ENCODE measurements around the gene FAM118B. TPM values are rescaled to one million over a fixed set of nuclear protein-coding genes. Genes with fewer than 3 reads are reported as not detected.
"Not testable (repeated sequence)": the region's sequence is repeated elsewhere in the genome, so short reads cannot be mapped to it uniquely, and the experiment has no call there.

Gene FAM118B
- total RNA-seq, 2 donors from 2014 or later = 13.8 to 16.9 TPM

- Mint-ChIP-seq H3K27ac (peak overlapping the region; percentile 16 to 32), H3K4me3 (no peak overlapping the region), H3K27me3 (no peaks in the 10 kb centered on the region), H3K4me1 (ENCODE audit: low read depth in 2 of 2) (peaks cover 48 to 54% of the 10 kb centered on the region in 2 donors), H3K36me3 (peaks cover 12% of the 10 kb centered on the region), H3K9me3 (no peaks in the 10 kb centered on the region)
- ATAC-seq (no peak), DNase-seq (ENCODE audit: low spot score) (no peak)
Observed at GRCh38 chr11:126308271-126308671, 96.7 kb downstream of the FAM118B start.

DNA sequence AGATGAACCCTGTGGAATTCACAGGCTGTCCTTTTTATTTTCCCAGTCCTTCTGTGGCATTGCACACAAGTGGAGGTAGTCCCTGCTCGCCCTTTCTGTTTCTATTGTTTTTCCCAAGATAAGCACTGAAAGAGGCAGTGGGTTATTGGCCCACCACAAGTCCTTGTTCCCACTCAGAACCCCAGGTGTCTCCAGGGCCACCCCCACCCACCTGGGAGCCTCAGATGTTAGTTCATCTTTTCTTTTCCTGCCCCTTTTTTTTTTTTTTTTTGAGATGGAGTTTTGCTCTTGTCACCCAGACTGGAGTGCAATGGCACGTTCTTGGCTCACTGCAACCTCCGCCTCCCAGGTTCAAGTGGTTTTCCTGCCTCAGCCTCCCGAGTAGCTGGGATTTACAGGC lies 97.2 kb downstream of the FAM118B start:
- not testable (repeated sequence) for H3K27me3 Mint-ChIP-seq; DNase-seq (ENCODE audit: low spot score); H3K27ac Mint-ChIP-seq; ATAC-seq; H3K4me3 Mint-ChIP-seq; H3K9me3 Mint-ChIP-seq
- Mint-ChIP-seq H3K36me3 (peaks cover 12% of the 10 kb centered on the region), H3K4me1 (ENCODE audit: low read depth in 2 of 2) (peaks cover 51 to 56% of the 10 kb centered on the region in 2 donors)

DNA sequence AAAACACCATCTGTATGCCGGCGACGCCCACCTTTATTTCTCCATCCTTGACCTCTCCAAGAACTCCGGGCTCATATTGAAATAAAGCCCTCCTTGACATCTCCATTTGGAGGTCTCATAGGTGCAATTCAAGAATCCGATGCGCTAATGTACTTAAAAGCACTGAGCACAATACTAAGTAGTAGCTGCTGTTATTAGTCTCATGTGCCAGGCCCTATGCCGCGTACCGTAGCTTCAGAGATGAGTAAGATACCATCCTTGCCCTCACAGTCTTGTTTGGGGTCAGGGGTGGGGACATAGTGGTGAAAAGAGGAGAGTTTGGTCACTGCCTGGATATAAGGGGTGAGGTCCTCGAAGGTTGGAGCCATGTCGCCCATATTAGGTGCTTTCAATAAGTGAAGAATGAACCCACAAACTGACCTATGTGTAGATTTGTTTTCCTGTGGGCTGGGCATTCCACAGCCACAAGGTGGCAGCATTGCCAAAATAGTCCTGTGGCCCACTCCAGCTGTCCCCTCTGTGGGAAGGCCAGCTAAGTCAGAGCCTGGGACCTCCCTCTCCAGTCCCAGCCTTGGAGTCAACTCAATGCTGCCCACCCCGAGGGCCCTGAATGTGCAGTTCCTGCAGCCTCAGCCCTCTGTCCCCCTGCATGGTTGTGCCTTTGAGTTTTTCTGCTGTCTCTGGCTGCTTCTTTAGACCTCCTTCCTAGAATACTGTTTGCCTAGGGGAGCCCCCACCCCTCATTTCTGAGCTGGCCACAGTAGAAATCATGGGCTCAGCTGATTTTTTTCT lies 98.8 kb downstream of the FAM118B start:
- peak; percentile 79 to 85 for ATAC-seq
- Mint-ChIP-seq H3K4me1 (ENCODE audit: low read depth in 2 of 2) (peaks cover 46 to 53% of the 10 kb centered on the region in 2 donors), H3K9me3 (no peaks in the 10 kb centered on the region), H3K27ac (peak overlapping the region; percentile 60 to 94), H3K27me3 (no peaks in the 10 kb centered on the region), H3K36me3 (peaks cover 17% of the 10 kb centered on the region), H3K4me3 (peak overlapping the region; percentile 53)
- peak; percentile 80 for DNase-seq (ENCODE audit: low spot score)

DNA sequence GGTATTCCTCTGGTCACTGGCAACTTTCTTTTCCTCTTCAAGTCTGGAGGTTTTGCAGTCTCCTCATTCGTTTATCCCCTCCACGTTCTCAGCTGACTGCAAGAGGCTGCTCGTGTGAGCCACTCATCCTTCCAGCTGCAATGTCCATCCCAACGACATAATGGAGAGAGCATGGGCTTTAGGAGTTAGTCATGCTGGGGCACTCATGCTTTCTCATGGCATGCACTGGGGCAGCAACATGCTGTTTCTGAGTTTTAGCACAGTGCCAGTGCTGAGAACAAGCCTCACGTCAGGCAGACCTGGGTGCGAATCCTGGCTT lies 99.4 kb downstream of the FAM118B start:
- peaks cover 13% of the 10 kb centered on the region for H3K36me3 Mint-ChIP-seq
- DNase-seq (ENCODE audit: low spot score) (no peak), ATAC-seq (peak in 1 of 2 donors; percentile 30)
- H3K9me3 Mint-ChIP-seq = no peaks in the 10 kb centered on the region
- peak overlapping the region; percentile 60 to 94 for H3K27ac Mint-ChIP-seq
- no peaks in the 10 kb centered on the region for H3K27me3 Mint-ChIP-seq
- peak overlapping the region; percentile 53 for H3K4me3 Mint-ChIP-seq
- peaks cover 43 to 48% of the 10 kb centered on the region in 2 donors for H3K4me1 Mint-ChIP-seq (ENCODE audit: low read depth in 2 of 2)

DNA sequence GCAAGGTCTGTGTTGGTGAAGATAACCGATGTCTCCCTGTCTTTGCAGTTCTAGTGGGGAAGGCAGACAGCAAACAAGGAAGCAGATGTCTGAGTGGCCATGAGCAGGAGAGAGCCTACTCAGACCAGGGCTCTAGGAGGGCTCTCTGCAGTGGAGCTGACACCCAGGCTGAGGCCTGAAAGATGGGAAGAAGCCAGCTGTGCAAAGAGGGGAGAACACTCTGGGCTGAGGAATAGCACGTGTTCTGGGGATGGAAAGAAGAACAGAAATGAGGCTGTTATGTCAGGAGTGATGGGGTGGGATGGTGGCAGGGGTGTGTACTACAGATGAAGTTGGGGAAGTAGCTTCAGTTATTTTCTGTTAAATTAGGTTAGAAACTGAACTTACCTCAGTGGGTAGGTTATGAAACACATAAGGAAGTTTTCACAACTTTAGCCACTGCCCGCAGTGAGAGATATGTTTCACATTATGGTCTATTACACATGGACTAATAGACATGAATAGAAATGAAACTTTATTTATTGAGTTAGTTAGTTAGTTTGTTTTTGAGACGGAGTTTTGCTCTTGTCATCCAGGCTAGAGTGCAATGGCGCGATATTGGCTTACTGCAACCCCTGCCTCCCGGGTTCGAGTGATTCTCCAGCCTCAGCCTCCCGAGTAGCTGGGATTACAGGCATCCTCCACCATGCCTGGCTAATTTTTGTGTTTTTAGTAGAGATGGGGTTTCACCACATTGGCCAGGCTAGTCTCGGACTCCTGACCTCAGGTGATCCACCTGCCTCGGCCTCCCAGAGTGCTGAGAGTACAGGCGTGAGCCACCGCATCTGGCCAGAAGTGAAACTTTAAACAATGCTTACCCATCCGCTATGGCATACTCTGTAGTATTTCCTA lies 100.1 kb downstream of the FAM118B start:
- H3K27ac Mint-ChIP-seq = peak overlapping the region; percentile 60 to 94
- ATAC-seq (peak; percentile 73 to 80), DNase-seq (ENCODE audit: low spot score) (no peak)
- no peaks in the 10 kb centered on the region for H3K27me3 Mint-ChIP-seq
- H3K4me1 Mint-ChIP-seq (ENCODE audit: low read depth in 2 of 2) = peaks cover 47 to 54% of the 10 kb centered on the region in 2 donors
- H3K36me3 Mint-ChIP-seq = peaks cover 18% of the 10 kb centered on the region
- no peaks in the 10 kb centered on the region for H3K9me3 Mint-ChIP-seq
- peak overlapping the region; percentile 53 for H3K4me3 Mint-ChIP-seq

Other genes starting within 250 kb of the FAM118B start
- 1 to 10 TPM in 1 of 2 donors, under 1 TPM in 1; 0.59 to 2.1 TPM for gene CDON, start 148.9 kb upstream of the FAM118B start, total RNA-seq
- 10 to 100 TPM; 36.5 to 53.5 TPM for gene RPUSD4, start 132 bp upstream of the FAM118B start, total RNA-seq
- 100 to 1,000 TPM; 197 to 213 TPM for gene SRPRA, start 57.1 kb downstream of the FAM118B start, total RNA-seq
- 10 to 100 TPM; 39.7 to 79.6 TPM for gene FOXRED1, start 57.4 kb downstream of the FAM118B start, total RNA-seq
- gene TIRAP, start 71.3 kb downstream of the FAM118B start, total RNA-seq = 10 to 100 TPM; 19.8 to 19.9 TPM
- gene DCPS, start 92.3 kb downstream of the FAM118B start, total RNA-seq = 10 to 100 TPM; 32.8 to 46.7 TPM
- gene ST3GAL4, start 143.9 kb downstream of the FAM118B start, total RNA-seq = 10 to 100 TPM; 60.4 to 60.9 TPM